Measurements from ENCODE around the gene TNNT3. TPM values are rescaled to one million over a fixed set of nuclear protein-coding genes. Genes with fewer than 3 reads are reported as not detected.

Gene TNNT3
- total RNA-seq, 1 donor from 2014 or later, result not detected

- DNase-seq, result no peak
Measured at GRCh38 chr11:1959786-1960185, 40.3 kb downstream of the TNNT3 start.

GRCh38 chr11:1963864-1964263 is 44.4 kb downstream of the TNNT3 start:
- no peak for DNase-seq

GRCh38 chr11:1964348-1964747 is 44.8 kb downstream of the TNNT3 start:
- DNase-seq, result no peak

DNA sequence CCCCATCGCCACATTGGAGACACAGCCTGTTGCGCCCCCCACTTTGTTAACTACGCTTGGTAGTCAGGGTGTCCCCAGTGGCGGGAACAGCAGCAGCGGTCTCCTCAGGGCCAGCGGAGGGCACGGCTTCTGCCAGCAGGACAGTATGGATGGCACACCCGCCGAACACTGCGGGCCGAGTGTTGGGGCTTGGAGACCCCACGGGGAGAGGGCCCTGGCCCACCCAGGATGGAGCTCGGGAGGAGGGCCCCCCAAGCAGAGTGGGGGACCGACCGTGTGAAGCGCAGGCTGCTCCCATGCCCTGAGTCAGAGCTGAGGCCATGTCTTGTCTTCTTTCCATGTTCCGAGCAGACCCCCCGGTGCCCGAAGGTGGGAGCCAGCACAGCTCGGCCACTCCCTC is 45.5 kb downstream of the TNNT3 start:
- no peak for DNase-seq

GRCh38 chr11:1966531-1966930 is 47.0 kb downstream of the TNNT3 start:
- DNase-seq, result no peak

DNA sequence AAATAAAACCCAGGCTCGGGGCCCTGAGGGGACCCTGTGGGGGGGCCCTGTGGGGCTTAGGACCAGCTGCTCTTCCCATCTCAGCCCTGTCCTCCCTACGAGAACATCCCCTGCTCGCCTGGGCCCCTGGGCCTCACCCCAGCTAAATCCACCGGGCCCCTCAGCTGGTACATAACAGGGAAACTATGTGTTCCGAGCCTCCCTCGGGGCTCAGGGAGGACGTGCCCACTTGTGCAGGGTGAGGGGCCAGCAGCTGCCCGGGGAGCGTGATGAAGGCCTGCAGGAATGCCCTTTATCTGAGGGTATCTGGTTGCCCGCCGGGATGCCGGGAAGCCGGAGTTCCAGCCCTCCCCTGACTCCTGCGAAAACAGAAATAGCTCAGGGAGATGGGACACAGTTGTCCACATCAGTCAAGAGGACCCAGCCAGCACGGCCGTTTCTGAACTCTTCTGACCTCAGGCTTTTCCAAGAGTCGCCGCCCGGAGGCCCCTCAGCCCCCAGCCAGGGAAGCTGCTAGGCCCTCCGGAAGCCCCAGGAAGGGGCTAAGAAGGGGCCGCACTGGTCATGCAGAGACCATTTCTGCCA is 48.2 kb downstream of the TNNT3 start:
- no peak for DNase-seq

DNA sequence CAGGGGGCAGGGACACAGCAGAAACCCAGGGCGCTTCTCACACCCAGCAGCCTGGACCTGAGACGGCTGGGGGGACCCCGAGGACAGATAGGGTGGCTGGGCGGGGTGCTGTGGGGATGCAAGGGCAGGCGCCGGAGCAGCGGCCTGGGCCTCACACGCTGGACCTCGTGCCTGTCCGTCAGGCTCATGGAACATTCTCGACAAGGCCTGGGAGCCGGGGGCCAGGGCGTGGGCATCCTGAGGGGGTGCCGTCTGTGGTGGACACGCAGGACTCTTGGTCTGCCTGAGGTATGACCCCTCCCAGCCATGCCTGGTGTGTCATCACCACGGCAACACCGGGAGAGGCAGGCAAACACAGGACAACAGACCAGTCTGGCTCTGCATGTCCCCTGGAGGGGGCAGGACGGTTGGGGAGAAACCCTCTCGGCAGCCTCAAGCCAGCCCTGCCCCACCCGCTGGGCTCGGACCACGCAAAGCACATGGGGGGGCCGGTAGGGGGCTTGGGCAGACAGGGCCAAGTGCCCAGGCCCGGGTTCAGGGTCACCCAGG is 49.0 kb downstream of the TNNT3 start:
- no peak for DNase-seq

DNA sequence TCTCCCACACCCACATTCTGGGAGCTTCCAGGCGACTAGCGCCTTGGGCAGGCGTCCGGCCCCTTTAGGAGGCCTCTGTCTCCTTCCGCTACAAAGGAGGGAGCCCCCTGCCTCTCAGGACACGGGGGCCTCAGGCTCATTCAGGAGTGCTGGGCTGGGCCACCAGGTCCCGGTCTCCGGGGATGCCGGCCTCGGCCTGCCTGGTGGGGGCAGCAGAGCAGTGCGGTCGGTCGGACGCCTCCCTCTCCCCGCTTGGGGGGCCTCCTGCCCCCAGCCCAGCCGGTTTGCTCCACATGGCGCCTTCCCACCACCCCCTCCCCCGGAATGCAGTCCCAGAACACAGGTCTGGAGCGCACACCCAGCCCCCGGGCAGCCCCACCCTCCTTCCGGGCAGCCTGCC is 49.5 kb downstream of the TNNT3 start:
- no peak for DNase-seq

DNA sequence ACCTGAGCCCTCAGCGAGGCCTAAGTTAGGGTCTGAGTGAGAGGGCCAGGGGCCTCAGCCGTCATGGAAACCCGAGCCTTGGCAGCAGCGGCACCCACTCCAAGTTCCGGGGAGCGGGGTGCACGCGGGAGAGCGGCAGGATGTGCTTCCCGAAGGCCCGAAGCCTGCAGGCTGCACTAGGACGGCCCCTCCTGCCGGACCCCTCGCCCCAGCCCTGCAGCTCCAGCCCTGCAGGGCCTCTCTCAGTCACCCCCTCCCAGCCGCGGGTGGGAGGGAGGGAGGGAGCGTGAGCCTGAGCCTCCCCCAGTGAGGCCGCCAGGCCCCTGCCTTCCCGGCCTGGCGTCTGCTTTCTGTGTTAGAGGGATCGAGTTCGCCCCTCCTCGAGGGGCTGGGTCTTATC is 50.3 kb downstream of the TNNT3 start:
- DNase-seq, result no peak

DNA sequence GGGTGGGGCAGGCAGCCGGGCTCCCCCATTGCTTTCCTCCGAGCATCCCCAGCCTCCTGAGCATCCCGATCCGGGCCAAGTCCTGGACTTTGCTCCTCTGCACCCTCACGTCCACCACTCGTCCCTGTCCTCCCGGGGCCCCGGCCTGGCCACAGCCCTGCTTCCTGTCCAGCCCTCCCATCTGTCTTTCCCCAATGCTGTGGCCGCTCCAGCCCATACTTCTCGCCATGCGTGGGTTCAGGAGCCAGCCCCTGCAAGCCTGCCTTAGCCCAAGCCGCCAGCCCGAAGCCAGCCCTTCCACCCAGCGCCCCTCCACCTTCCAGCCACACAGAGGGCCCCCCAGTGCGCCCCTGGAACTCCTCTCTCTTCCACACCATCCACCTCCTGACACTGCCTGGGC is 51.5 kb downstream of the TNNT3 start:
- DNase-seq, result no peak

DNA sequence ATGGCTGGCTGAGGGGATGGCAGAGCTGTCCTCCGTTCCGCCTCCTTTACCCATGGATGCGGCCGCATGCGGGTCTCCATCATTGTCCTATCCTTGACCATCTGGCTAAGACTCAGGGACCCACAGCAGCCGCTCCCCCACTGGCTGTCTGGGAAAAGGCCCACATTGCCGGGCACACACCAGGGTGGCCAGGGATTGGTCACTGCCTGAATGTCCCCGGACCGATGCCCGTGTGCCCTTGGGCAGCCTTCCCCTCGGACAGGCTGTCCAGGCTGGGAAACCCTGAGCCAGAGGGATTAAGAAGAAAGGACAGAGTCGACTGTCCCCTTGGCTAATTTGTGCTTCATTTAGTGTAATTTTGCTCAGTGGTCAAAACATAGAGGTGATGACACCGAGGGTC is 55.7 kb downstream of the TNNT3 start:
- no peak for DNase-seq

GRCh38 chr11:1978720-1979473 is 59.4 kb downstream of the TNNT3 start:
- no peak for DNase-seq

GRCh38 chr11:1979607-1980006 is 60.1 kb downstream of the TNNT3 start:
- DNase-seq, result no peak

DNA sequence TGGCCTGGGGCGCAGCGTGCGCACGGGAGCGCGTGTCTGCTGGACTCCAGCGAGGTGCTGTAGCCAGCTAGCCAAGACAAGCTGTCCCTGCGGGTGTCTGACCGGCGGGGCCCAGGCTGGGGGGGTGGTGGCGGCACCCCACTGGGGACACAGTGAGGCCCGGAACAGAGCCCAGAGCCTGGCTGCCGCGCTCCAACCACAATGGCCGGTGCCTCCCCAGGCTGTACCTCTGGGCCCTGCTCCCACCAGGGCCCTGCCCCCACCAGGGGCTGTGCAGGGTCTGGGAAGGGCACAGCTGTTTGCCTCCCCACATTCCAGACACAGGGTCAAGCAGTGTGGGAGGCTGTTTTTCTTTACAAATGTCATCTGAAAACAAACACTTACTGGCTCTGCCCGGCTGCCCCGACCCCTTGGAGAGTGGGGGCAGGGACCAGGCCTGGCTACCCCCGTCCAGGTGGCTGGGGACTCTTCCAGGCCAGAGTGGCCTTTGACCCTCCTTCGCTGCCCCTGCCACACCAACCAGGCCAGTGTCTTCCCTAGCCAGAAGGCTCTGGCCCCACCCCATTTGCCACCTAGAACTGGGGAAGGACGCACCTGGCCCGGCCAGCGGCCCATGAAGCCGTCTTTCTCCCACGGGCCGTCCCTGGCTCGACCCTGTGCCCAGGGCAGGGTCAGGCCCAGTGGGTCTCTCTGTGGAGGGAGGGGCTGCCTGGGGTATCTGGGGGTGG is 63.5 kb downstream of the TNNT3 start:
- DNase-seq, result no peak

- DNase-seq, result no peak
Measured at GRCh38 chr11:1983601-1983961, 64.1 kb downstream of the TNNT3 start.

GRCh38 chr11:1987024-1987423 is 67.5 kb downstream of the TNNT3 start:
- no peak for DNase-seq

- DNase-seq, result no peak
Measured at GRCh38 chr11:1988174-1988573, 68.7 kb downstream of the TNNT3 start.

Other genes with a start within 250 kb of the TNNT3 start
- 0.28 TPM in 1 of 2 replicates, not detected in the other for gene KRTAP5-6, start 222.5 kb upstream of the TNNT3 start, total RNA-seq
- 0.33 and 1.5 TPM in 2 replicates for gene IFITM10, start 169.1 kb upstream of the TNNT3 start, total RNA-seq
- gene CTSD, start 155.8 kb upstream of the TNNT3 start, total RNA-seq, result 383 and 407 TPM in 2 replicates
- gene SYT8, start 84.7 kb upstream of the TNNT3 start, total RNA-seq, result not detected in 2 replicates
- not detected in 2 replicates for gene TNNI2, start 80.7 kb upstream of the TNNT3 start, total RNA-seq
- gene LSP1, start 66.6 kb upstream of the TNNT3 start, total RNA-seq, result 0.42 TPM in 1 of 2 replicates, not detected in the other
- gene PRR33, start 27.8 kb upstream of the TNNT3 start, total RNA-seq, result not detected in 2 replicates
- 74.5 and 128 TPM in 2 replicates for gene MRPL23, start 27.6 kb downstream of the TNNT3 start, total RNA-seq
- gene H19, start 78.1 kb downstream of the TNNT3 start, total RNA-seq, result 9.7 and 66.4 TPM in 2 replicates
- gene IGF2, start 219.7 kb downstream of the TNNT3 start, total RNA-seq, result 3.5 and 11.2 TPM in 2 replicates
- not detected in 2 replicates for gene INS, start 241.5 kb downstream of the TNNT3 start, total RNA-seq